Thyroid gland (tissue), 4 donors: ENCODE measurements around the gene PAX3.

Experiments used
- CTCF ChIP-seq, 6 experiments: fragments of 200-600 bp in 3 of 6; fragments of 450-650 bp in 3 of 6; sonication (generic) in 3 of 6; IDR thresholded peaks; one replicate each; pipeline ENCODE4 v1.5.1; 2016 to 2019; ENCODE audit warnings: antibody characterized with exemption in 6 of 6, mild to moderate bottlenecking in 2 of 6, inconsistent platforms in 1 of 6, moderate library complexity in 1 of 6
- POLR2A ChIP-seq, 2 donors: fragments of 450-650 bp; IDR thresholded peaks; one replicate each; pipeline ENCODE4 v1.6.1; 2017; ENCODE audit warnings: antibody characterized with exemption in 2 of 2, mild to moderate bottlenecking in 2 of 2, moderate library complexity in 1 of 2

GRCh38 chr2:222303045-222303827, 4.4 kb upstream of the PAX3 start:
- TF ChIP-seq CTCF (IDR thresholded peaks at IDR 0.05) (no peak), POLR2A (IDR thresholded peaks at IDR 0.05) (no peak)
